ENCODE measurements around the gene TMEM273.

GRCh38 chr10:49197171-49197570 lies 9.0 kb upstream of the TMEM273 start:
- TF ChIP-seq POLR2A (IDR thresholded peaks at IDR 0.05), result no peak
- no peak for TF ChIP-seq EP300 (IDR thresholded peaks at IDR 0.05)
- TF ChIP-seq CTCF (IDR thresholded peaks at IDR 0.05), result no peak

Measured in ovary (tissue), 3 donors.